GM18511 (cell line): ENCODE data around the gene CHST8.

ENCODE experiments used
- ATAC-seq: cut with Tn5 transposase; IDR thresholded peaks from one replicate; pipeline ENCODE4 v1.9.1; 2021; ENCODE audit warnings: mild to moderate bottlenecking, moderate library complexity; ENCODE audit not compliant: unreplicated experiment

Gene CHST8

GRCh38 chr19:33706631-33707030 is 84.9 kb downstream of the CHST8 start:
- no peak for ATAC-seq

GRCh38 chr19:33712268-33712667 is 90.5 kb downstream of the CHST8 start:
- ATAC-seq: no peak

DNA sequence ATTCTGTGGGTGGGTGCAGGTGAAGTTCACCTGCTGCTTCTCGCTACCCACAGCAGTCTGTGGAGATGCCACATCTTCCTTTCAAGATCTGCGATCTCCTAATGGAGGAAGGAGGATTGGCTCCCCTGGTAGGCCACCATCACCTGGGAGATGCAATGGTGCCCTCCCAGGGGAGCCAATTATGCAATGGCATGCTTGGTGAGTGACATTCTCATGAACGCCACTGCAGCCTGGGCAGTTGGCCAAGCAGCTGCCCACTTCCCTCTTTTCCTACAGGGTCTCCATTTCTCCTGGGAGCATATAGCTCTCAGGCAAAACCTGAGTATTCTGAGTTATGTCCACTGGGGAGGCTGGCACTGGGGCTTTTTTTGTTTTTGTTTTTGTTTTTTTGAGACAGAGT is 91.4 kb downstream of the CHST8 start:
- ATAC-seq: no peak

GRCh38 chr19:33714149-33714548 is 92.4 kb downstream of the CHST8 start:
- no peak for ATAC-seq

GRCh38 chr19:33715462-33715861 is 93.7 kb downstream of the CHST8 start:
- ATAC-seq: no peak

DNA sequence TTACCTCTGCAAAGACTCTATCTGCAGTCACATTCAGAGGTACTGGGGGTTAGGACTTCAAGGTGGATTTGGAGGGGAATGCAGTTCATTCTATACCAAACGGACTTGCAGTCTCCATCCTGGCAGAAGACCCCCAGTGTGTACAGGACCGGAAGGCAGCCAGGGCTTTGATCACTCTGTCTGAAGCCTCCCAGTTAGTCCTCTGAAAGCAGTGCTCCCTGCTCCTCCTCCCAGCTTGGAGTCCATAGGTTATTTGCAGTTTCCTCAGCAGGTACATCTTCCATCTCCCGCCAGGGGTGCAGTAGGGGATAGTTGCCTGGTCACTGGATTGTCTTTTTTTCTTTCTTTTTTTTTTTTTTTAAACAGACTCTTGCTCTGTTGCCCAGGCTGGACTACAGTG is 96.1 kb downstream of the CHST8 start:
- ATAC-seq: no peak

GRCh38 chr19:33718651-33719254 is 97.0 kb downstream of the CHST8 start:
- no peak for ATAC-seq

GRCh38 chr19:33719366-33720154 is 97.8 kb downstream of the CHST8 start:
- no peak for ATAC-seq

DNA sequence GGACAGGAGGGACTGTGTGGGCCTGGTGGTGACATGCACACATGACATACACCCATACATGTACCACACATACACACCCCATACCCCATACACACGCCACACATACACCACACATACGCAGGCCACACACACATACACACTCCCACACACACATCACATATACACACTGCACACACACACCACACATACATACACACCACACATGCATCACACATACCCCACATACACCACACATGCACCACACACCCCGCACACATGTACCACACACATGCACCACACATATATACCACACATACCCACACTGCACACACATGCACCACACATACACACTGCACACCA is 98.4 kb downstream of the CHST8 start:
- ATAC-seq: no peak

DNA sequence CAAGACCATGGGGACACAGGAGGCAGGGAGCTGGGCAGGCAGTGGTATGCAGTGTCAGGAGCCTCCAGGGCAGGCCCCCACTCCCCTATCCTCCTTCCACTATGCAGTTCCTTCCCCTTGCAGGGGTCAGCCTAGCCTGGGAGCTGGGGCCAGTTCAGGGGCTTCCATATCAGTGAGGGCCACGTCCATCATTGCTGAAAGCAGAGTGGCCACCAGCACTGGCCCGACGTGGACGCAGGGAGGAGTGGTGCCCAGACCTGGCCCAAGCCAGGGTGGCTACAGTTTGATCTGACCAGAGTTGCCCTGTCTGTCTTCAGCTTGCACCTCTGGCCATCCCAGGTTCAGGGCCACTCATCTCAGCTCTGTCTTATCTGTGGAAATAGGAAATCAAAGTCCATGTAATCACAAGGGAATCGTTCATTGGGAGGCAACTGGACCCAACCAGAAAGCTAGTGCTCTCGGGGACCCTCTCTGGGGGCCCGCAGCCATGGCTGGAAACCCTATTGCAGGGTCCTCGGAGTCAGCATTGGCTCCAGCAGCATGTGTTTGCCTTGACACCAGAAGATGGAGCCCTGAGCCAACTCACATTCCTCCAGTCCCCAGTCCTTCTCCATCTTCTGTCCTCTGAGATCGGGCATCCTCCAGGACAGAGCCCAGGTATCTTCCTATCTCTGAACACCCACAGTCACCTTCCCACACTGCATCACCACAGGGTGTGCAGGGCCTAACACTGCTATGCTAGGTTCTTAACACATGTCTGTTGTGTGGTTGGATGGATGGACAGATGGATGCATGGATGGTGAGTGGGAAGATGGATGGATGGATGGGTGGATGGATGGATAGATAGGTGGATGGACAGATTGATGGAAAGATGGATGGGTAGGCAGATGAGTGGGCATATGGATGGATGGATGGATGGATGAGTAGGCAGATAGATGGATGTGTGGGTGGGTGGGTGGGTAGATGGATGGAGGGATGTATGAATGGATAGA is 99.2 kb downstream of the CHST8 start:
- ATAC-seq: no peak

- no peak for ATAC-seq
These were observed 100.1 kb downstream of the CHST8 start for GRCh38 chr19:33721735-33722297.

- ATAC-seq: no peak
These were observed 100.9 kb downstream of the CHST8 start for GRCh38 chr19:33722456-33723239.

DNA sequence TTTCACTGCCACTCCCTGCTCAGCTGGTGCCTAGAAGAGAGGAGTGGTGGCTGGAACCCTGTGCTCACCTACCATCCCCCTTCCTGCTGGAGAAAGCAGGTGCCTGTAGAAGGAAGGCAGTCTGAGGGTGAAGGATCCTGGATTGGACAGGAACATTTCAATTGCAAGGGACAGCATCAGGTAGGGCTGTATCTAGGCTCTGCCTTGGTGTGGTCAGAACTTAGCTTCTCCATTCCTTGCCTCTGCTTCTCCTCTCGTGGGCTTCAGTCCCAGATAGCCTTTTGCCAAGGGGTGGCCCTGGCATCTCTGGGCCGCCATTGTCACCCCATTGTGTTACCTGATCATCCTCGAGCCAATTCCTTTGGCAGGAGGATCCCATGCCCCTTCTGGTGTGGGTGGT is 101.8 kb downstream of the CHST8 start:
- no peak for ATAC-seq

GRCh38 chr19:33724021-33724720 is 102.4 kb downstream of the CHST8 start:
- ATAC-seq: no peak

DNA sequence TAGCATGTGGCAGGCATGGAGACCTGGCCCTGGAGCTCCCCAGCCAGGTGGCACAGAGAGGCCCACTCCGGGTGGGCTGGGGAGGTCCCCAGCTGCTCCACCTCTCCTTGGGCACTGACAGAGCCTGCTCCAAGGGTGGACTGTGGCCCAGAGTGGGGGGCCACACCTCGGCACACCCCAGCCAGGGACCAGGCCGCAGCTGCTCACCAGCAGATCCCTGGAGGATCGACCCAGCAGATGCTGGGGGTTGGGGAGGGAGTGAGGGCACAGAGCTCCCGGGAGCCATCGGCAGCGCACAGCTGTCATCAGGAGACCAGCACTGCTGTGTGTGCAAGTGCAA is 102.9 kb downstream of the CHST8 start:
- no peak for ATAC-seq

DNA sequence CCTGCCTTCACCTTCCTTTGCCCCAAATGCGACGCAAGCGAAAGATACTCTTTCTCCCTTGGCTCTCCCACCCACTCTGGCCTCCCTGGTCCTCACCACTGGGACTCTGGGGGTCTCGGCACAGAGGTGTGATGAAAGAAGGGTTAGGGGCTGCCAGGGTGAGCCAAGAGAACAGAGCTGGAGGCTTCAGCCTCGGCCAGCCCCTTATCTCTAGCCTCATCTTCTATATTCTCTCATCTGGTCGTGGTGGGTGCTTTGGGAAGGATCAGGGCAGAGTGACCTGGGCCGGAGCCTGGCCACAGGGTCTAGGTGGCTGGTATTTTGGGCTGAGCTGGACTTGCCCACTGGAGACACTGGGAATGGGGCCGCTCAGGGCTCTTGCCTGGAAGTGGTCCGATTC is 103.8 kb downstream of the CHST8 start:
- no peak for ATAC-seq

DNA sequence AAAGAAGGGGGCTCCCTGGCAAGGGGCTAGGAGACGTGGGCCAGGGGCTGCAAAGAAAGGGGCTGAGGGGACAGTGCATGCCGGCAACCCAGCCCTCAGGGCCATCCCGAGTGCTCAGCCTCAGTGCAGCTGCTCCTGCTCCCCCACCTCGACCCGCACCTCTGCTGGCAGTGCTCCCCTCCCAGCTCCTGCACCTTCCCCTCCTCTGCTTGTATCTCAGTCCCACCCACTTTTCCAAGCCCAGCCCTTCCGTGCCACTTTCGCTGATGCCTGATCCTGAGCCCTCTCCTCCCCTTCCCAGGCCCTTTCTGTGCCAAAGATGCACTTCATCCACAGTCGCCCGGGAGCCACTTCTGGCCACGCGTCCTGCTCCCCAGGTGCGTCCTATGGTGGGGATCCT is 105.0 kb downstream of the CHST8 start:
- ATAC-seq: no peak

DNA sequence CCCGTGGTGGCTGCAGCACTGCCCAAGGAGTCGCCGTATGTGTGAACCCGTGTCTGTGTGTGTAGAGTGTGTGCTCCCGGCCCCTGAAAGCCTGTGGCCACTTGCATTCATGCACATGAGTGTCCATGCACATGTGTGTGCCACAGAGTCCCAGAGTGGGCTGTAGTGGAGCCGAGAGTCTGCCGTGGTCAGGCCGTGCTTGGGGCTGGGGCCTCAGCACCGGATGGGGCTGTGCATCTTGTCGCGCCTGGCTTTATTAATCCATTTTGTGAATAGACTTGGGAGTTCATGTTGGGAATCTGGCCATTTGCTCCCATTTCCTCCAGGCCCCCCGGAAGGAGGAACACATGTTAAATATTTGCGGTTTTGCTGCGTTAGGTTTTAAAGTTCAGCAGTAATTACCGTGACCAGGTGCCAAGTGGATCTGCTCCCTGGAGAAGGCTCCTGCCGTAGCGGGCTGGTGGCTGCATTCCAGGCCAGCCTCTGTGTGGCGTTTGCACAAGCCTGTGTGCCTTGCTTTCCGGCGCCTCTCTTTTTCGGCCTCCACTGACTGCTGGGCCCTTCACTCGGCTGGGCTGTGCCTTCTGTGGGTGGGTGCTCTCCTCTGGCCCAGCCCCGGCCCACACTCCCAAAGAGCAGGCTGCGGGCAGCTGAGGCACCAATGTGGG is 105.7 kb downstream of the CHST8 start:
- no peak for ATAC-seq

GRCh38 chr19:33728141-33728540 is 106.4 kb downstream of the CHST8 start:
- no peak for ATAC-seq
